ENCODE data around the gene CUTA. TPM values are rescaled to one million over a fixed set of nuclear protein-coding genes. Genes with fewer than 3 reads are reported as not detected.

CUTA gene
- total and polyA plus RNA-seq, 2 of the 13 experiments (the other 11 are each of a cell fraction or from before 2014, with no cell fraction given) = 170 to 180 TPM

GRCh38 chr6:33425668-33426577 lies 8.0 kb upstream of the CUTA start (continued):
- TF ChIP-seq ZBTB33 (CRISPR knock-in tag; IDR thresholded peaks at IDR 0.05) (peak; percentile 12; the same call in 1 of the 2 replicates), ZNF615 (CRISPR knock-in tag; IDR thresholded peaks at IDR 0.05; ENCODE audit: borderline replicate concordance) (no peak), SP4 (CRISPR knock-in tag; IDR thresholded peaks at IDR 0.05) (peak; percentile 54; the same call in 1 of the 2 replicates), TSC22D2 (CRISPR knock-in tag; IDR thresholded peaks at IDR 0.05; ENCODE audit: borderline replicate concordance) (peak; percentile 32), PRPF4 (IDR thresholded peaks at IDR 0.05; ENCODE audit: low read depth, low read length, poor library complexity, severe bottlenecking) (no peak), ZSCAN30 (CRISPR knock-in tag; IDR thresholded peaks at IDR 0.05) (no peak), ZNF318 (CRISPR knock-in tag; IDR thresholded peaks at IDR 0.05) (no peak), NR0B2 (CRISPR knock-in tag; IDR thresholded peaks at IDR 0.05) (0 out of 2 replicates have a peak, but pooled peaks have one; percentile 26), ZSCAN9 (CRISPR knock-in tag; IDR thresholded peaks at IDR 0.05; ENCODE audit: borderline replicate concordance) (no peak), SKI (IDR thresholded peaks at IDR 0.05; ENCODE audit: partially characterized antibody) (peak; percentile 21), SCMH1 (CRISPR knock-in tag; IDR thresholded peaks at IDR 0.05; ENCODE audit: borderline replicate concordance) (no peak), ZNF44 (CRISPR knock-in tag; IDR thresholded peaks at IDR 0.05) (no peak), DNMT1 (CRISPR knock-in tag; IDR thresholded peaks at IDR 0.05) (no peak), KAT8 (CRISPR knock-in tag; IDR thresholded peaks at IDR 0.05) (peak; percentile 72), WIZ (CRISPR knock-in tag; IDR thresholded peaks at IDR 0.05) (no peak), GMEB2 (CRISPR knock-in tag; IDR thresholded peaks at IDR 0.05; ENCODE audit: low read depth) (no peak)

Data from HepG2 (cell line).